Kidney (tissue), 2 donors: Measurements from ENCODE around the gene ZMYND19. TPM values are rescaled to one million over a fixed set of nuclear protein-coding genes. Genes with fewer than 3 reads are reported as not detected.

Source experiments
- polyA plus RNA-seq: library from polyadenylated mRNA; stranded (reverse); fragments of 350-450 nt; fragmentation: Illumina TruSeq; extraction: RNeasy Lipid Tissue Mini Kit (QIAGEN cat#74804); gene quantifications from one replicate; pipeline ENCODE4 v1.2.3, GENCODE V29; 2014; ENCODE audit warnings: low read depth, low replicate concordance; ENCODE audit not compliant: insufficient read depth
- total RNA-seq: library from RNA; stranded (reverse); fragmentation: NEBNext Ultra II Directional; extraction: Animal tissue kit (Norgen Biotek cat#: 25700); gene quantifications from one replicate; pipeline ENCODE4 v1.2.1, GENCODE V29; 2021
- donor health status: DM: yes; HTN: yes; CAD: no.

The ZMYND19 gene
- total and polyA plus RNA-seq, 2 donors from 2014 or later = 13.5 to 19.1 TPM

Other genes starting within 250 kb of the ZMYND19 start
- gene EXD3, start 167.3 kb downstream of the ZMYND19 start, total RNA-seq = 44.5 TPM
- 18.9 TPM for gene EXD3, start 167.3 kb downstream of the ZMYND19 start, polyA plus RNA-seq
- gene NOXA1, start 167.1 kb downstream of the ZMYND19 start, total RNA-seq = 21.8 TPM
- gene NOXA1, start 167.1 kb downstream of the ZMYND19 start, polyA plus RNA-seq = 19.1 TPM
- 5.2 TPM for gene ENTPD8, start 149.2 kb downstream of the ZMYND19 start, total RNA-seq
- 5.0 TPM for gene ENTPD8, start 149.2 kb downstream of the ZMYND19 start, polyA plus RNA-seq
- gene NSMF, start 131.2 kb downstream of the ZMYND19 start, total RNA-seq = 49.5 TPM
- 32.7 TPM for gene NSMF, start 131.2 kb downstream of the ZMYND19 start, polyA plus RNA-seq
- 9.6 TPM for gene PNPLA7, start 40.1 kb downstream of the ZMYND19 start, total RNA-seq
- gene PNPLA7, start 40.1 kb downstream of the ZMYND19 start, polyA plus RNA-seq = 2.1 TPM
- 47.3 TPM for gene MRPL41, start 38.6 kb downstream of the ZMYND19 start, total RNA-seq
- 150 TPM for gene MRPL41, start 38.6 kb downstream of the ZMYND19 start, polyA plus RNA-seq
- 31.4 TPM for gene DPH7, start 11.6 kb downstream of the ZMYND19 start, total RNA-seq
- gene DPH7, start 11.6 kb downstream of the ZMYND19 start, polyA plus RNA-seq = 23.2 TPM
- gene ARRDC1, start 15.2 kb upstream of the ZMYND19 start, total RNA-seq = 88.9 TPM
- 42.3 TPM for gene ARRDC1, start 15.2 kb upstream of the ZMYND19 start, polyA plus RNA-seq
- gene EHMT1, start 28.5 kb upstream of the ZMYND19 start, total RNA-seq = 92.9 TPM
- 15.8 TPM for gene EHMT1, start 28.5 kb upstream of the ZMYND19 start, polyA plus RNA-seq